ENCODE results near the gene LRRC8C.

GRCh38 chr1:89746424-89747149 lies 113.7 kb downstream of the LRRC8C start:
- TF ChIP-seq CTCF (IDR thresholded peaks at IDR 0.05; ENCODE audit: low read length) (no peak), EZH2 (IDR thresholded peaks at IDR 0.05; ENCODE audit: borderline replicate concordance, low read length) (no peak)

Measured in OCI-LY1 (cell line).